SK-N-SH (cell line): ENCODE data around the gene PLEKHA6. TPM values are rescaled to one million over a fixed set of nuclear protein-coding genes. Genes with fewer than 3 reads are reported as not detected.

Source experiments
- CTCF ChIA-PET: fragments of 300-600, 350-600 bp; formaldehyde crosslinking; extraction: SDS; loops from one replicate; lab custom pipeline; 2021; lab: Yijun Ruan, JAX
- POLR2A ChIA-PET: fragments of 350-600 bp; sonication (Branson Sonifier 250); formaldehyde crosslinking; extraction: SDS; loops from one replicate; lab custom pipeline; 2020; ENCODE audit warnings: antibody characterized with exemption, inconsistent platforms; lab: Yijun Ruan, JAX
- DNase-seq: peaks from one replicate; pipeline ENCODE4 v3.0.0; 2012
- H2AFZ ChIP-seq: fragments of 200-600 bp; sonication (generic); 2 replicates; pipeline ENCODE4 v1.8.1; 2016; ENCODE audit warnings: antibody characterized with exemption, mild to moderate bottlenecking, low read depth
- H3F3A ChIP-seq: fragments of 200-600 bp; sonication (generic); replicated peaks from 2 replicates; pipeline ENCODE3; 2016; ENCODE audit warnings: antibody characterized with exemption, mild to moderate bottlenecking; ENCODE audit not compliant: insufficient read depth
- H3K27ac ChIP-seq, 2 experiments: fragments of 200-500 bp in 1 of 2; fragments of 200-600 bp in 1 of 2; sonication (Bioruptor generic) in 1 of 2; sonication (generic), shearing (Covaris generic) in 1 of 2; 2 replicates each; pipeline versions ENCODE4 v1.5.1 to v1.6.1; 2014 to 2016; ENCODE audit warnings: low read depth in 2 of 2, inconsistent platforms in 1 of 2, low read length in 1 of 2, mild to moderate bottlenecking in 1 of 2, mixed read lengths in 1 of 2
- H3K27me3 ChIP-seq: fragments of 200-600 bp; sonication (generic), shearing (Covaris generic); 2 replicates; pipeline ENCODE4 v1.6.1; 2016; ENCODE audit warnings: mixed run types; ENCODE audit not compliant: insufficient read depth
- H3K36me3 ChIP-seq, 2 experiments: fragments of 200-500 bp in 1 of 2; fragments of 200-600 bp in 1 of 2; sonication (Bioruptor generic) in 1 of 2; sonication (generic) in 1 of 2; replicated peaks in 1 of 2; 2 replicates each; pipeline versions ENCODE3 to v1.5.1; 2014 to 2016; ENCODE audit warnings: low read length in 1 of 2, mild to moderate bottlenecking in 1 of 2; ENCODE audit not compliant: insufficient read depth in 2 of 2, control insufficient read depth in 1 of 2
- H3K4me1 ChIP-seq, 2 experiments: fragments of 200-500 bp in 1 of 2; fragments of 200-600 bp in 1 of 2; sonication (Bioruptor generic) in 1 of 2; sonication (generic), shearing (Covaris generic) in 1 of 2; 2 replicates each; pipeline versions ENCODE4 v1.5.1 to v1.6.1; 2014 to 2016; ENCODE audit warnings: low read depth in 1 of 2, low read length in 1 of 2, mixed run types in 1 of 2; ENCODE audit not compliant: insufficient read depth in 2 of 2, control insufficient read depth in 1 of 2
- H3K4me2 ChIP-seq: fragments of 200-600 bp; sonication (generic), shearing (Covaris generic); 2 replicates; pipeline ENCODE4 v1.6.1; 2017; ENCODE audit warnings: mixed run types
- H3K4me3 ChIP-seq, 2 experiments: fragments of 200-500 bp in 1 of 2; fragments of 200-600 bp in 1 of 2; sonication (Bioruptor generic) in 1 of 2; sonication (generic), shearing (Covaris generic) in 1 of 2; 2 replicates each; pipeline versions ENCODE4 v1.5.1 to v1.8.1; 2014 to 2016; ENCODE audit warnings: low read depth in 2 of 2, inconsistent platforms in 1 of 2, low read length in 1 of 2, mild to moderate bottlenecking in 1 of 2, mixed read lengths in 1 of 2, moderate library complexity in 1 of 2
- H3K79me2 ChIP-seq: fragments of 200-600 bp; sonication (generic); 2 replicates; pipeline ENCODE4 v1.8.1; 2017; ENCODE audit warnings: mild to moderate bottlenecking; ENCODE audit not compliant: insufficient read depth
- H3K9ac ChIP-seq: fragments of 200-600 bp; sonication (generic); 2 replicates; pipeline ENCODE4 v1.6.1; 2017; ENCODE audit warnings: mixed run types
- H3K9me2 ChIP-seq: fragments of 200-600 bp; sonication (generic); 2 replicates; pipeline ENCODE4 v1.6.1; 2017; ENCODE audit warnings: mixed run types
- H3K9me3 ChIP-seq: fragments of 200-600 bp; sonication (generic); 2 replicates; pipeline ENCODE4 v1.6.1; 2017; ENCODE audit warnings: mixed run types, mild to moderate bottlenecking, moderate library complexity
- H4K20me1 ChIP-seq: fragments of 200-600 bp; sonication (generic); 2 replicates; pipeline ENCODE4 v1.6.1; 2017; ENCODE audit warnings: mild to moderate bottlenecking, mixed run types; ENCODE audit not compliant: insufficient read depth
- CHD2 ChIP-seq: fragments of 150-350 bp; IDR thresholded peaks from 2 replicates; pipeline ENCODE4 v1.6.1; 2018; ENCODE audit warnings: low read length; ENCODE audit not compliant: partially characterized antibody
- ELF1 ChIP-seq: IDR thresholded peaks from 2 replicates; pipeline ENCODE4 v1.4.0; 2012
- EZH2phosphoT487 ChIP-seq: fragments of 200-600 bp; sonication (generic); IDR thresholded peaks from 2 replicates; pipeline ENCODE4 v1.6.1; 2017; ENCODE audit warnings: low read depth, mixed run types, mild to moderate bottlenecking, antibody characterized with exemption, moderate library complexity, borderline replicate concordance
- FOSL2 ChIP-seq: IDR thresholded peaks from 2 replicates; pipeline ENCODE4 v1.4.0; 2012; ENCODE audit warnings: low read depth, mild to moderate bottlenecking, moderate library complexity, borderline replicate concordance
- FOXM1 ChIP-seq: IDR thresholded peaks from 2 replicates; pipeline ENCODE4 v1.4.0; 2012; ENCODE audit warnings: low read depth, mild to moderate bottlenecking
- GABPA ChIP-seq: IDR thresholded peaks from 2 replicates; pipeline ENCODE4 v1.4.0; 2012; ENCODE audit warnings: low read depth, mild to moderate bottlenecking
- GATA2 ChIP-seq: sonication (generic); formaldehyde crosslinking; IDR thresholded peaks from 2 replicates; pipeline ENCODE4 v1.5.0; 2020; ENCODE audit warnings: mild to moderate bottlenecking, missing genetic modification reagents
- IRF3 ChIP-seq: fragments of 150-350 bp; IDR thresholded peaks from 2 replicates; pipeline ENCODE4 v1.6.1; 2016; ENCODE audit warnings: mild to moderate bottlenecking, low read depth, low read length
- PBX3 ChIP-seq: IDR thresholded peaks from 2 replicates; pipeline ENCODE4; 2012
- POLR2AphosphoS5 ChIP-seq: IDR thresholded peaks from 2 replicates; pipeline ENCODE4 v1.6.1; 2012; ENCODE audit warnings: low read depth, low read length
- TAF1 ChIP-seq: IDR thresholded peaks from 2 replicates; pipeline ENCODE4 v1.6.1; 2012; ENCODE audit warnings: low read depth, mild to moderate bottlenecking, low read length, moderate library complexity, borderline replicate concordance
- TCF12 ChIP-seq: IDR thresholded peaks from 2 replicates; pipeline ENCODE4 v1.4.0; 2012
- TEAD4 ChIP-seq: IDR thresholded peaks from 2 replicates; pipeline ENCODE4 v1.4.0; 2012; ENCODE audit warnings: mild to moderate bottlenecking, borderline replicate concordance; ENCODE audit not compliant: insufficient read depth
- WGBS: methylation state at CpG from one replicate; pipeline ENCODE4 v1.1.6; 2017; ENCODE audit warnings: low lambda C conversion rate; 5-methylcytosine and 5-hydroxymethylcytosine counted together
- polyA plus RNA-seq, 3 experiments: library from polyadenylated mRNA; depleted of rRNA; stranded (reverse); fragments of >200 nt; gene quantifications; 2 replicates each; pipeline ENCODE4 v1.2.3, GENCODE V29; 2012

The PLEKHA6 gene
- polyA plus RNA-seq, 1 of the 3 experiments (the other 2 are of a cell fraction), result 1.2 TPM

GRCh38 chr1:204333427-204333826 is 26.3 kb downstream of the PLEKHA6 start:
- Histone ChIP-seq H3K36me3 (no peaks in the 10 kb centered on the region), H3F3A (no peaks in the 10 kb centered on the region), H3K27ac (peak overlapping the region in 1 of 2 experiments; percentile 99; a peak in 2 of 4 replicates), H3K9ac (no peak overlapping the region), H3K9me3 (no peaks in the 10 kb centered on the region), H3K4me3 (no peak overlapping the region), H3K4me1 (peaks cover 0 to 75% of the 10 kb centered on the region in 2 experiments; a peak in 2 of 4 replicates), H3K9me2 (no peaks in the 10 kb centered on the region), H4K20me1 (no peaks in the 10 kb centered on the region), H3K79me2 (no peaks in the 10 kb centered on the region), H3K27me3 (no peaks in the 10 kb centered on the region; the same call in 1 of the 2 replicates), H3K4me2 (no peak overlapping the region), H2AFZ (no peak overlapping the region)
- ChIA-PET CTCF (interaction anchor here (0.6 to 2.0 kb wide), 13 partner anchors 9 to 171 kb away, joined by 3 to 12 read pairs (median 3); partner anchors contain the start of gene PLEKHA6), POLR2A (interaction anchor here (0.8 to 4.2 kb wide), 10 partner anchors 9 to 53 kb away, joined by 3 to 24 read pairs (median 4); partner anchors contain the start of gene PLEKHA6)
- no peak for DNase-seq
- WGBS, result 54% methylated on average over 2 of the region's 2 CpGs
- no peak for TF ChIP-seq GATA2 (CRISPR knock-in tag)
- TF ChIP-seq TCF12, result no peak
- TF ChIP-seq GABPA, result no peak
- TF ChIP-seq EZH2phosphoT487, result no peak
- TF ChIP-seq POLR2AphosphoS5, result no peak
- no peak for TF ChIP-seq CHD2
- TF ChIP-seq PBX3, result no peak
- TF ChIP-seq ELF1, result no peak
- TF ChIP-seq FOSL2, result no peak
- no peak for TF ChIP-seq TAF1

DNA sequence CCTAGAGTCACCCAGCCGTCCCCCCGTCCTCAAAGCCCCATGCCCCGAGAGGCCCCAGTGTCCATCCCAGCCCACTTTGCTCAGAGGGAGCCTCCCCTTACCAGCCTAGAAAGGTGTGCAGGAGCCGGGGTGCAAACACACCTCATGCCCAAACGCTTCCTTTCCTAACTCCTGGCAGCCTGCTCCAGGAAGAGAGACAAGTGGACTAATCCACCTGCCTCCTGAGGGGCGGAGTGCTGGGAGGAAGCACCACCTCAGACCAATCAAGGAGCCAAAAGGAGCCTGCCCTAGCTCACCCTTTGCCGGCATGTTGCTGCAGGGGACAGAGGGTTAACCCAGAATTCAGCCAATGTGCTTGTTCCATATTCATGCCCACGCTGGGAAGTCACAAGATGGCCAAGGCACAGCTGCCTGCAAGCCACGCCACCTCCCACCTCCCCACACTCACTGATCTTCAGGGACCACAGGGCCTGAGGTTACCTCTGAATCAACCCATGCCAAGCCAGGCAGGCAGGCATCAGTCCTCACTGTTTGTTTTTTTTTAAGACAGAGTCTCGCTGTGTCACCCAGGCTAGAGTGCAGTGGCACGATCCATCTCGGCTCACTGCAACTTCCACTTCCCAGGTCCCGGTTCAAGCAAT is 27.8 kb downstream of the PLEKHA6 start:
- POLR2A ChIA-PET, result interaction anchor here (1.5 to 4.2 kb wide), 2 partner anchors 32 to 44 kb away, joined by 6 to 24 read pairs; no protein-coding TSS in a partner anchor
- WGBS, result 72% methylated on average over 12 of the region's 13 CpGs

More for the DNA sequence above, 27.8 kb downstream of the PLEKHA6 start:
- Histone ChIP-seq H3K9me2 (no peaks in the 10 kb centered on the region), H3K4me2 (no peak overlapping the region), H3K4me3 (no peak overlapping the region), H2AFZ (no peak overlapping the region), H4K20me1 (no peaks in the 10 kb centered on the region), H3K9ac (no peak overlapping the region), H3K27me3 (no peaks in the 10 kb centered on the region), H3K79me2 (no peaks in the 10 kb centered on the region), H3F3A (no peaks in the 10 kb centered on the region), H3K9me3 (no peaks in the 10 kb centered on the region), H3K4me1 (peaks cover 0 to 75% of the 10 kb centered on the region in 2 experiments; a peak in 2 of 4 replicates), H3K27ac (peak overlapping the region in 1 of 2 experiments; percentile 99; a peak in 2 of 4 replicates), H3K36me3 (no peaks in the 10 kb centered on the region)
- DNase-seq, result no peak
- TF ChIP-seq FOXM1 (no peak), TEAD4 (no peak), IRF3 (no peak)
- CTCF ChIA-PET, result interaction anchor here (0.9 to 1.9 kb wide), 8 partner anchors 10 to 74 kb away, joined by 3 to 8 read pairs (median 4); no protein-coding TSS in a partner anchor
